TTC549 (cell line): ENCODE measurements around the gene TAF11.
"Not testable (repeated sequence)": the region's sequence is repeated elsewhere in the genome, so short reads cannot be mapped to it uniquely, and the experiment has no call there.

Experiments
- FAIRE-seq: peaks from 2 replicates; lab custom pipeline; 2012; peaks lifted over from hg19 to GRCh38; lab: Jason Lieb, UNC

TAF11 gene, protein sequence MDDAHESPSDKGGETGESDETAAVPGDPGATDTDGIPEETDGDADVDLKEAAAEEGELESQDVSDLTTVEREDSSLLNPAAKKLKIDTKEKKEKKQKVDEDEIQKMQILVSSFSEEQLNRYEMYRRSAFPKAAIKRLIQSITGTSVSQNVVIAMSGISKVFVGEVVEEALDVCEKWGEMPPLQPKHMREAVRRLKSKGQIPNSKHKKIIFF

DNA sequence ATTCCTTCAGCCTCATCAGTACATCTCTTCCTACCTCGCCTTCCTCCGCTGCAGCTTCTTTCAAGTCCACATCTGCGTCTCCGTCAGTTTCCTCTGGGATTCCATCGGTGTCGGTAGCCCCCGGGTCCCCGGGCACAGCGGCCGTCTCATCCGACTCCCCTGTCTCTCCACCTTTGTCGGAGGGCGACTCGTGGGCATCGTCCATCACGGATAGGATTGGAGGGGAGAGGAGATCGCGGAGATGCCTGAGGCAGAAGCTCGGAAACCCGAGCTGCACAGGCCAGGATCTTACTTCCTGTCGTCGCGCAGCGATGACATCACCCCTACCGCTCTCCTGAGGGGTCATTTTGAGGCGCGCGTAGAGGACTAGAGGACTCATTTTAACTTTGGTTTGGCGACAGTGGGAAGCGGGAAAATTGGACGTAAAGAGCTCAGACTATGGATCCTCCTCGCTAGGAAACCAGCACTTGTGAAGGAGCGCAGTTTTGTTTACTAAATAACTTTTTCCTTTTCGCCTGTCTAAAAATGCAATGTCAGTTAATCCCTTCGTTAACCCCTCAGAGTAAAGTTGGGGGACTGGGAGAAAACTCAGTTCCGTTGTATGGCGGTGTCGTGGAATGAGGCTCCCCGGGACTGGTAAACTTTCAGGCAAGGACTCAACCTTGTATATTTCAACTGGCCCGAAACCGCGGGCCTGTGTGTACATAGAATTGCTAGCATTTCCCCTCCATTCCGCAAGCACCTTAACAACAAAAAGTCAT, at the start of gene TAF11:
TSS of gene TAF11 (minus strand) at position 290 of the 761 bp plus-strand sequence. CDS start at position 205, 85 bp downstream.
- peak; percentile 73 for FAIRE-seq

DNA sequence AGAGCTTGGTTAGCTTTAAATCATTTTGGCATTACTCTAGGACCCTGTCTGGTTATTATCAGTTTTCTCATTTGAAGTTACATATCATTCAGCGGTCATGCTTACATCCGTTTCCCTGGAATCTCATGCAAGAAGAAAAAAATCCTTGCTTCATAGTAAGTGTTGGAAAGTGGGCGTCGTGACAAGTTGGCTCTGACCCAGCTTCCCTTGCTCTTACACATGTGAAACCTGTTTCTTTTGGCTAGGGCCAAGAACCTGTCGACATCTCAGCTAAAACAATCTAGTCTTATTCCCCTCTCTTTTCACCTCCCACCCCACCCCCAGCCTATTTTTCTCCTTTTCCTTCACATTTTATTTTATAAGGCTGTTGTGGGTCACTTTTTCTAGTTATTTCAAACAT, 46.7 kb upstream of the TAF11 start:
- no peak for FAIRE-seq

DNA sequence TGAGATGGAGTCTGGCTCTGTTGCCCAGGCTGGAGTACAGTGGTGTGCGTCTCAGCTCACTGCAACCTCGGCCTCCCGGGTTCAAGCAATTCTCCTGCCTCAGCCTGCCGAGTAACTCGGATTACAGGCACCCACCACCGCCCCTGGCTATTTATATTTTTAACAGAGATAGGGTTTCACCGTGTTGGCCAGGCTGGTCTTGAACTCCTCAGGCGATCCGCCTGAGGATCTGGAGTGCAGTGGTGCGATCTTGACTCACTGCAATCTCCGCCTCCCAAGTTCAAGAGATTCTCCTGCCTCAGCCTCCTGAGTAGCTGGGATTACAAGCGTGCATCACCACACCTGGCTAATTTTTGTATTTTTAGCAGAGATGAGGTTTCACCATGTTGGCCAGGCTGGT, 44.4 kb upstream of the TAF11 start:
- not testable (repeated sequence) for FAIRE-seq

DNA sequence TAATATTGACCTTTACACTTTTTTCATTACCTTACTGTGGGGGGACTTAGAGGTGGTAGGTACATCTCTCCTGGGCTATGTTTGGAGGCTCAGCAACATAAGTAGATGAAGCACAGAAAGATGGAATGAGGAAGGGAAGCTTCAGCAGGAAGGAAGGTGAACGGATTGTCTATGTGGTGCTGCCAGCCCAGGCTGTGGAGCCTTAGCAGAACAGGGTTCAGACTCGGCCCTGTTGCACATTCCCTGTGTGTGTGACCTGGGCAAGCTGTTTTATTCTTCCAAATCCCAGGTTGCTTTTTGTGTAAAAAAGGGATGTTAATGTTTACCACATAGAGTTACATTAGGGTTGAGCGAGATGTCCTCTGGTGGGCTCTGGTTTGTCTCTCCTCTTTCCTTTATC, 42.4 kb upstream of the TAF11 start:
- no peak for FAIRE-seq

DNA sequence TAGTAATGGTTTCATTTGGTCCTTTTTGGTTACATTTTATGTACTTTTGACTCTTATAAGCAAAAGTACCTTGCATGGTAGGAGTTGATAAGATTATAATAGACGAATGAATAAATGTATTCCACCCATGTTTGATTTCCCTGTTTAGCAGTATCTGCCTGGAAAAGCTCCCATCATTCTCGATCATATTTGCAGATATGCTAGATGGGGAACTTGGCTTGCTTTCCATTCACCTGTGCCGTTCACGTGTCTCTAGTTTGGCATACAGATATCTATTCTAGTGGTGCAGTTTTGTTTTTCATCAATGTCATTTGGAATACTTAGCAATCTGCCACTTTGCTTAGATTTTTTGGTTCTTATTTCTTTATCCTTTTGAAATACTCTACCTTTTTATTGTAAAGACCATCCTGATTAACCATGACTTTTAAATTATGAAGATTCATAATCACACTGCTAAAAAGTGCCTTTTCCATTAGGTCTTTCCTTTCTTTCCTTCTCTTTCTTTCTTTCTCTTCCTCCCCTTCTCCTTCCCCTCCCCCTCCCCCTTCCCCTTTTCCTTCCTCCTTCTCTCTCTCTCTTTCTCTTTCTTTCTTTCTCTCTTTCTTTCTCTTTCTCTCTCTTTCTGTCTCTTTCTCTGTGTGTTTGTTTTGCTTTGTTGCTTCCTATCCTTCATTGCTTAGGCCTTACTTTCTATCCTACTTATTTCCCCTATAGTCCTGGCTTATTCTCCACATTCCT, 41.6 kb upstream of the TAF11 start:
- no peak for FAIRE-seq

- FAIRE-seq, result no peak
Measured at GRCh38 chr6:34928695-34929094, 40.9 kb upstream of the TAF11 start.

- no peak for FAIRE-seq
Measured at GRCh38 chr6:34928220-34928619, 40.4 kb upstream of the TAF11 start.

DNA sequence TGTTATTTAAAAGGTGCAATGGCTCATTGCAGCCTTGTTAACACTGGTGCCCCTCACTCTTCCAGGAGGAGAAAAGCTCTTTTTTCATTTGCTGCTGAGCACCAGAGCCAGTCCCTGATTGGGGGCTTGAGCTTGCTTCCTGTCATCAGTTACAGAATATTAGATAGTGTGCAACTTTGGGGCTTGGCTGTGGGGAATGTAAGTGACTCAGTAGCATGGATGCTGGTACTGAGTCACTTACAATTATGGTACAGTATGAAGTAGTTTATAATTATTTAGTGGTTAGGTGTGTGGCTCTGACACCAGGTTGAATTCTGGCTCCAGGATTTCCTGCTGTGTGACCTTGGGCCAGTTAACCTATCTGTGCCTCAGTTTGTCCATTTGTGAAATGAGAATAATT, 38.8 kb upstream of the TAF11 start:
- FAIRE-seq, result no peak

DNA sequence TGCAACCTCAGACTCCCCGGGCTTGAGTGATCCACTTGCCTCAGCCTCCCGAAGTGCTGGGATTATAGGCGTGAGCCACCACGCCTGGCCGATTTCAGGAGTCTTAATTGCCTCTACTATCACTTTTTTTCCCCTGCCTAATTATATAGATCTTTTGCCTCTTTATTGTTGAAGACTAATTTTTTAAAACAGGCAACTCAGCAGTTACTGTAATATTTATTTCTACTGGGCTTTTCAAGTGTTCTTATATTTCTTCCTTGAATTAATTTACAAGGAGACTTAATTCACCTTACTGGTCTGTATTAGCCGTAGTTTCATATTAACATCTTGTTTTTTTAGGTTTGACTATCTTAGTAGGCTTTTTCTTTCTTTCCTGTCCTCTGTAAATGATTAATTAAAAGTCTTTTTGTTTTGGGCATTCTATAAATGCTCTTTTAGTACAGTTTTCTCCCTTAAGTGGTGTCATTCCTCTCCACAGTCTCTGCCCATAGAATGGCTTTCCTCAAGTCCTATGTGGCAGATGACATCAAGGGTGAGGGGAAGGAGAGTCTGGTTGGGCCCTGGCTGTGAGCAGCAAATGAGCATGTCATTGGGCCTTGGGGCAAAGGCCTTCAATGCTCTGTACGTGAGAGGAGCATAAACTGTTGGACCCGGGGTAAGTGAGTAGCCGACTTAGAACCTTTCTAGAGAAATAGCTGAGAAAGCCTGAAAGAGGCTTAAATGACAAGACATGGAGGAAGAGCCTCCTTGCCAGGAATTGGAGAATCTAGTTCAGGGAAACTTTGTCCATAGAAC, 37.2 kb upstream of the TAF11 start:
- FAIRE-seq, result no peak

GRCh38 chr6:34922177-34922663, 34.4 kb upstream of the TAF11 start:
- no peak for FAIRE-seq

DNA sequence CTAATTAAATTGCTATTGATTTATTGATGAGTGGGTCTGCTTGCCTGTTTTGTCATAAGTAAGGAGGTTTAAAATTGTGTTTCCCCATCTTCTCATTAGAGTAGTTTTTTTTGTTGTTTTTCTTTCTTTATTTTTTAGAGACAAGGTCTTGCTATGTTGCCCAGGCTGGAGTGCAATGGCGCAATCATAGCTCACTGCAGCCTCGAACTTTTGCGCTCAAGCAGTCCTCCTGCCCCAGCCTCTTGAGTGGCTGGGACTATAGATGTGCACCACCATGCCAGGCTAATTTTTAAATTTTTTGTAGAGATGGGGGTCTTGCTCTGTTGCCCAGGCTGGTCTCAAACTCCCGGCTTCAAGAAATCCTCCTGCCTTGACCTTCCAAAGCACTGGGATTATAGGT, 32.3 kb upstream of the TAF11 start:
- FAIRE-seq, result no peak

DNA sequence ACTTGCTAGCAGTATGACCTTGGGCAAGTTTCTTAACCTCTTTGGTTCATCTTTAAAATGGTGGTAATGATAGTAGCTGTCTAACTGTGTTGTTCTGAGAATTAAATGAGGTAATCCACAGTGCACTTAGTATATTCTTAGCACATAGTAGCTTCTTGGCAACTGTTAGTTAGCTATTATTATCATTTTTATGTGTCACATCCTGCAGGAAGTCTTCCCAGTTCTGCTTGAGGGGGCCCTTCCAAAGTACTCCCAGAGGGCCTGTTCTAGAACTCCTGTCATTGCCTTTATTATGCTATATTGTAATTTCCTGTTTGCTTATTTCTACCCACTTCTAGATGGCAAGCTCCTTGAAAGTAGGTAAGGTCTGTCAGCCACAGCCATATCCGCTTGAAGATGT, 31.8 kb upstream of the TAF11 start:
- no peak for FAIRE-seq

DNA sequence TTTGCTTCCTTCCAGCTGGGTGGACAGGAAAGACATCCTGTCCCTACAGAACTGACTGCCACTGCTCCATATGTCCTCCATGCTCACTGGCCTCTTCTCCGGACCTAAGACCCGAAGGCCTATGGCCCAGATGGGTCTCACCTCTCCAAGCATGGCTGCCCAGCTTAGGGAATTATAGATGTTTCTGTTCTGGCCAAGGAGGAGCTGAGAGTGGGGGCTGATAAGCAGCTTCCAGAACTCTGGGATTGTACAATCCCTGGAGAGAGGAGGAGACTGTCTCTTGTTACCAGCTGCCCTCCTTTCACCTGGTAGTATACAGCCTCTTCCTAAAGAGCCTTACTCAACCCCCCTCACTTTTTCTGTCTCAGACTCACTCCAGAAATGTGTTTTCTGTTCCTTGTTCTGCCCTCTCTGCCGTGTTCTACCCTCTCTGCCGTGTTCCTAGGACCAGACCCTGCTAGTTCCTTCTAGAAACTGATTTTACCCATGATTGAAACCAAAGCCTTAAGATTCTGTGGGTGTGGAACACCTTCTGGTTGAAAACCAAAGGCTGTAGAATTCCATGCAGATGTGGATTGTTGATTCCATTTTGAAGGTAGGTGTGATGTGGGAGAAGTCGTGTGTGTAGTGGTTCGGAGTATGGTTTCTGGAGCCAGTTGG, 29.9 kb upstream of the TAF11 start:
- no peak for FAIRE-seq

DNA sequence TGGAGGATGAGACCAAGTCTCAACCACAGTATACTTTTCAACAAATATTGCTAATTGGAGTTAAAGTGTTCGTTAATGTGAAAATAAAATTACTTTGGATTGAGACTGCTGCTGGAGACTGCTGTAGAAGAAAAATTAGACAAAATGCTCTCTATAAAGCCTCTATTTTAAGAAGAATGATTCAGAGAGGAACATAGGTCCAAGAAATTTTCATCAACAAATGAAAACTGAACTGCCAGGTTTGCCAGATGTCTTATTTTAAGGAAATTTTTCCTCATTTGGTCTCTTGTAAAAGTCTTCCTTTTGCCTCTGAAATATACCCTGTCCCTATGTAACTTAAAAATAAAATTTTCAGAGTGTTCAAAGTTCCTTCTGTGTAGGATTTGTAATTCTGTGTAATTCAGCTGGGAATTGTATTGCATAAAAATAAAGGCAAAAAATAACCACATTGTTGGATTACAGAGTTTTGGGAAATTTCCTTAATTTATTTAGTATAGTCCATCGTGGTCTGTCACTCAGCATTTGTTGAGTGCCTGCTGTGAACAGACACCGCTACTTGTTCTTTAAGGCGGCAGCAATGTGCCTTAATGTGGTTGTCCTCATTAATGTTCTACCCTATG, 28.6 kb upstream of the TAF11 start:
- FAIRE-seq, result no peak

- no peak for FAIRE-seq
Measured at GRCh38 chr6:34914358-34914757, 26.5 kb upstream of the TAF11 start.

GRCh38 chr6:34912715-34913464, 25.0 kb upstream of the TAF11 start:
- no peak for FAIRE-seq

DNA sequence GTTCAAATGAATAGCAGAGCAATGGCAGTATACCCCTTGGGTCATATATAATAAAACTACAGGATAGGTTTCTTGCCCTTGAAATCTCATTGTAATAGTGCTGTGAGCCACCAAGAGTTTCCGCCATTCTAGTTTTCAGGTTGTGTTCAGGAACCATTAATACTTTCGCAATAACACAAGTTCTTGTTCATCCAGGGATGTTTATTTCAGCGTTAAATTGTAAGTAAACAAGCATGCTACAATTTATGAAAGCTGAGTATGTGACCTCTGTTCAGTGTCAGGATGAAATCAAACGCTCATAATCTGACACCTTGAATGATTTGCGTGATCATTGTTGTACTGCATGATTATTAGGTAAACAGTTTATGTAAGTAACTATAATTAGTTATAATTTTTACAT, 24.0 kb upstream of the TAF11 start:
- FAIRE-seq, result no peak

DNA sequence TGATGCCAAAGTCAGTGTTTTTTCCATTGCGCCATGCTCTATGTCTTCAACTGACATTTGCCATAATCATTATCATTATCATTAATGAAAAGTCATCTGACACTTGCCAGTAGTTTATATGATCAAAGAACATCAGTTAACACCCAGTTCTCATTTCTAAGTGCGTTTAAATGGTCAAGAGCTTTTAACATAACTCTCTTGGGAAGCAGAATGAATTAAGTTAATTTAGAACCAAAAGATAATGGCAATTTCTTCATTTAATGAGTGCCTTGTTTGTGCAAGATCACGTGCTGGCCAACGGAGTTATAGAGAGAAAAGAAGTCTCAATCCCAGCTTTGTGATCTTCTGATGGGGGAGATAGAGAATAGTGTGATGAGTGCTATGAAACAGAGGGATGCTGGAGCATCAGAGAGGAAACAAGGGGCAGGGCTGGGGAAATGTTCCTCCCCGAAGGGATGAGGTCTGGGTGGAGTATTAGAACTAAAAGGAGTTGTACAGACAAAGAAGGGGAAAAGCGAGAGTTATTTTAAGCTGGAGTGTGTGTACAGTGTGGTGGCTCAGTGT, 21.6 kb upstream of the TAF11 start:
- no peak for FAIRE-seq

- FAIRE-seq, result no peak
Measured at GRCh38 chr6:34908194-34908593, 20.4 kb upstream of the TAF11 start.

DNA sequence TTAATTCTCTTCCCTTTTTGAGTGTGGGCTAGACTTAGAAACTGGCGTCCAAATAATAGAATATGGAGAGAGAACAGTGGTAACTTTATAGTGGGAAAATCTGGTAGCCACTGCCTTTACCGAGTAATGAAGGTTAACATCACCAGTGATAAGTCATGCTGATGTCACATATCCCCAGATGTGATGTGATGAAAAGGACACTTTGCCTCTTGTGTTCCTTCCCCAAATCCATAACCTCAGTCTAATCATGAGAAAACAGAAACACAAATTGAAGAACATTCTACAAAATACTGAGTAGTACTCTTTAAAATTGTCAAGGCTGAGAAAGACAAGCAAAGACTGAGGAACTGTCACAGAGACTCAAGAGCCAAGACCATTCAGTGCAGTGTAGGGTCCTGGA, 19.0 kb upstream of the TAF11 start:
- FAIRE-seq, result no peak
